ENCODE data around the gene HDAC4.

HDAC4 gene

DNA sequence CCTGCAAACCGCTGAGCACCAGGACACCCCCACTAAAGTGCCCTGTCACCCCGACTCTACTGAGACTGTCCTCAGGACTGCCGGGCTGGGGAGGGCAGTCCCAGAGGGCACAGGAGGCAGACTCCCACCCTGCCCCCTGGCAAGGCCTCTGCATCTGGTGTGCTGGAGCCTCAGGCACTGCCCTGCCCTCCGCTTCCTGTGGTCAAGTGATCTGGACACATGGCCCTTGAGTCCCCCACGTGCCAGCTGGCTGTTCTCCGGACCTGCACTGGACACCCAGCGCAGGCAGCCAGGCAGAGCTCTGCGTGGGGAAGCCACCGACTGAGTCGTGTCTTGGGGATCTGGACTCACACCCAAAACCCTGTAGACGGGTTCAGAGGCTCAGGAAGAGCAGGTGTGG lies 335.3 kb downstream of the HDAC4 start:
- Histone ChIP-seq H2AFZ (ENCODE audit: low read depth, low read length, severe bottlenecking) (no peak overlapping the region), H3K9me2 (replicated peaks; ENCODE audit: insufficient read depth, low read length) (no peaks in the 10 kb centered on the region), H3K27me3 (ENCODE audit: low read length) (no peaks in the 10 kb centered on the region), H3K4me2 (ENCODE audit: low read depth, low read length, poor library complexity, severe bottlenecking) (no peak overlapping the region), H3K9ac (ENCODE audit: low read length) (no peak overlapping the region), H3K4me3 (ENCODE audit: insufficient read depth, low read length, poor library complexity, severe bottlenecking) (no peak overlapping the region), H3F3A (ENCODE audit: insufficient read depth) (no peaks in the 10 kb centered on the region), H4K20me1 (ENCODE audit: low read depth, low read length) (no peaks in the 10 kb centered on the region), H3K27ac (ENCODE audit: low read depth, low read length) (no peak overlapping the region), H3K36me3 (ENCODE audit: low read length) (no peaks in the 10 kb centered on the region), H3K9me3 (ENCODE audit: insufficient read depth, low read length) (no peaks in the 10 kb centered on the region), H3K79me2 (ENCODE audit: insufficient read depth, low read length) (no peaks in the 10 kb centered on the region)
- TF ChIP-seq, protein P1, sequence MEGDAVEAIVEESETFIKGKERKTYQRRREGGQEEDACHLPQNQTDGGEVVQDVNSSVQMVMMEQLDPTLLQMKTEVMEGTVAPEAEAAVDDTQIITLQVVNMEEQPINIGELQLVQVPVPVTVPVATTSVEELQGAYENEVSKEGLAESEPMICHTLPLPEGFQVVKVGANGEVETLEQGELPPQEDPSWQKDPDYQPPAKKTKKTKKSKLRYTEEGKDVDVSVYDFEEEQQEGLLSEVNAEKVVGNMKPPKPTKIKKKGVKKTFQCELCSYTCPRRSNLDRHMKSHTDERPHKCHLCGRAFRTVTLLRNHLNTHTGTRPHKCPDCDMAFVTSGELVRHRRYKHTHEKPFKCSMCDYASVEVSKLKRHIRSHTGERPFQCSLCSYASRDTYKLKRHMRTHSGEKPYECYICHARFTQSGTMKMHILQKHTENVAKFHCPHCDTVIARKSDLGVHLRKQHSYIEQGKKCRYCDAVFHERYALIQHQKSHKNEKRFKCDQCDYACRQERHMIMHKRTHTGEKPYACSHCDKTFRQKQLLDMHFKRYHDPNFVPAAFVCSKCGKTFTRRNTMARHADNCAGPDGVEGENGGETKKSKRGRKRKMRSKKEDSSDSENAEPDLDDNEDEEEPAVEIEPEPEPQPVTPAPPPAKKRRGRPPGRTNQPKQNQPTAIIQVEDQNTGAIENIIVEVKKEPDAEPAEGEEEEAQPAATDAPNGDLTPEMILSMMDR (IDR thresholded peaks at IDR 0.05; ENCODE audit: insufficient read depth, low read length, poor library complexity, severe bottlenecking), result no peak
- no peak for TF ChIP-seq EZH2phosphoT487 (conservative IDR thresholded peaks at IDR 0.05; ENCODE audit: low read length)

DNA sequence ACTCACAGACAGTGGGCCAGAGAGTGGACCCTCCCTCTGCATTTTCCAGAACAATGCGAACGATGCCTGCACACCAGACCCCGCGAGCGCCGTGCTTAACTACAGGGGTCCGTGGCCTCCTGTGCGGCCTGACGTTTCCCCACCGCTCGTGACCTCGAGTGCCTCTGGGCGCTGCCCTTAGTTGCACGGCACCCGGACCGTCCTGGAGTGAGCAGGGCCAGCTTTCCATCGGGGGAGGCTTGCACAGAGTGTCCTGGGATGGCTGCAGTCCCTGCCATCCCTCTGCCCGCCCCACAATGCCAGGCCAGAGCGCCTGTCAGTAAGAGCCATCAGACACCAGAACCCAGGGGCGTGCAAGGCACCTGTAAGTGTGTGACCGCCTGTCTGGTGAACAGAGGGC lies 335.9 kb downstream of the HDAC4 start:
- no peaks in the 10 kb centered on the region for H3K79me2 ChIP-seq (ENCODE audit: insufficient read depth, low read length)
- no peak overlapping the region for H3K9ac ChIP-seq (ENCODE audit: low read length)
- no peak for TF ChIP-seq EZH2phosphoT487 (conservative IDR thresholded peaks at IDR 0.05; ENCODE audit: low read length)
- TF ChIP-seq, protein P1 (IDR thresholded peaks at IDR 0.05; ENCODE audit: insufficient read depth, low read length, poor library complexity, severe bottlenecking), result no peak
- no peaks in the 10 kb centered on the region for H3K27me3 ChIP-seq (ENCODE audit: low read length)
- H3K36me3 ChIP-seq (ENCODE audit: low read length), result no peaks in the 10 kb centered on the region
- H3K9me2 ChIP-seq (replicated peaks; ENCODE audit: insufficient read depth, low read length), result no peaks in the 10 kb centered on the region
- H4K20me1 ChIP-seq (ENCODE audit: low read depth, low read length), result no peaks in the 10 kb centered on the region
- H3K4me3 ChIP-seq (ENCODE audit: insufficient read depth, low read length, poor library complexity, severe bottlenecking), result no peak overlapping the region
- no peak overlapping the region for H3K27ac ChIP-seq (ENCODE audit: low read depth, low read length)
- H3K9me3 ChIP-seq (ENCODE audit: insufficient read depth, low read length), result no peaks in the 10 kb centered on the region
- H2AFZ ChIP-seq (ENCODE audit: low read depth, low read length, severe bottlenecking), result no peak overlapping the region
- H3K4me2 ChIP-seq (ENCODE audit: low read depth, low read length, poor library complexity, severe bottlenecking), result no peak overlapping the region
- no peaks in the 10 kb centered on the region for H3F3A ChIP-seq (ENCODE audit: insufficient read depth)

DNA sequence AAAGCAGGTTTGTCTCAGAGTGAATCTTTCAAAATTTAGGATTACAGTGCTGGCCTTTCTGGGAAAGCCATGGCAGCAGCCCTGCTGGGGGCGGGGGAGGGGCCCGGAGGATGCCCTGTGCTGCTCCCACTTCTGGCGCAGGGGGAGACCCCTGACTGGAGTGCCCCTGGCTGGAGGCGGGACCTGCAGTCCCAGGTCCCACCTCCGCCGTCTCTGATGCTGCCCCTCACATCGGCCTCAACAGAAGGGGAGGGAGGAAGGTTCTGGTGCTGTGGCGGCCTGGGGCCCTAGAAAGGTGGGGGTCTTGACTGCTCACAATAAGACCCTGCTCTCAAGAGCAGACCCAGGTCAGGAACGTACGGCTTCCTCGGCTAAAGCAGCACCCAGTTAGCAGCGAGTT lies 336.6 kb downstream of the HDAC4 start:
- H3K4me2 ChIP-seq (ENCODE audit: low read depth, low read length, poor library complexity, severe bottlenecking), result no peak overlapping the region
- no peak overlapping the region for H3K27ac ChIP-seq (ENCODE audit: low read depth, low read length)
- H3K9ac ChIP-seq (ENCODE audit: low read length), result no peak overlapping the region
- H3F3A ChIP-seq (ENCODE audit: insufficient read depth), result no peaks in the 10 kb centered on the region
- H3K4me3 ChIP-seq (ENCODE audit: insufficient read depth, low read length, poor library complexity, severe bottlenecking), result no peak overlapping the region
- no peaks in the 10 kb centered on the region for H3K9me2 ChIP-seq (replicated peaks; ENCODE audit: insufficient read depth, low read length)
- H4K20me1 ChIP-seq (ENCODE audit: low read depth, low read length), result no peaks in the 10 kb centered on the region
- H3K9me3 ChIP-seq (ENCODE audit: insufficient read depth, low read length), result no peaks in the 10 kb centered on the region
- no peaks in the 10 kb centered on the region for H3K36me3 ChIP-seq (ENCODE audit: low read length)
- no peaks in the 10 kb centered on the region for H3K27me3 ChIP-seq (ENCODE audit: low read length)
- TF ChIP-seq, protein P1 (IDR thresholded peaks at IDR 0.05; ENCODE audit: insufficient read depth, low read length, poor library complexity, severe bottlenecking), result no peak
- TF ChIP-seq EZH2phosphoT487 (conservative IDR thresholded peaks at IDR 0.05; ENCODE audit: low read length), result no peak
- H2AFZ ChIP-seq (ENCODE audit: low read depth, low read length, severe bottlenecking), result no peak overlapping the region
- no peaks in the 10 kb centered on the region for H3K79me2 ChIP-seq (ENCODE audit: insufficient read depth, low read length)
